ENCODE data around the gene GALR1.

The GALR1 gene

GRCh38 chr18:77323640-77324299 is 74.1 kb downstream of the GALR1 start:
- no peak for TF ChIP-seq CTCF (IDR thresholded peaks at IDR 0.05; ENCODE audit: insufficient read depth, low read length, missing control alignments)
- ChIA-PET POLR2A (no interaction called here), CTCF (no interaction called here)
- no peak overlapping the region for H3K4me3 ChIP-seq (ENCODE audit: low read depth, low read length)
- no peak for DNase-seq (ENCODE audit: low read depth, low spot score)
